Measurements from ENCODE around the gene PTPRO. TPM values are rescaled to one million over a fixed set of nuclear protein-coding genes. Genes with fewer than 3 reads are reported as not detected.
"Not testable (repeated sequence)": the region's sequence is repeated elsewhere in the genome, so short reads cannot be mapped to it uniquely, and the experiment has no call there.

Gene PTPRO
- total RNA-seq, 2 donors from 2014 or later = 1.1 to 4.5 TPM

DNA sequence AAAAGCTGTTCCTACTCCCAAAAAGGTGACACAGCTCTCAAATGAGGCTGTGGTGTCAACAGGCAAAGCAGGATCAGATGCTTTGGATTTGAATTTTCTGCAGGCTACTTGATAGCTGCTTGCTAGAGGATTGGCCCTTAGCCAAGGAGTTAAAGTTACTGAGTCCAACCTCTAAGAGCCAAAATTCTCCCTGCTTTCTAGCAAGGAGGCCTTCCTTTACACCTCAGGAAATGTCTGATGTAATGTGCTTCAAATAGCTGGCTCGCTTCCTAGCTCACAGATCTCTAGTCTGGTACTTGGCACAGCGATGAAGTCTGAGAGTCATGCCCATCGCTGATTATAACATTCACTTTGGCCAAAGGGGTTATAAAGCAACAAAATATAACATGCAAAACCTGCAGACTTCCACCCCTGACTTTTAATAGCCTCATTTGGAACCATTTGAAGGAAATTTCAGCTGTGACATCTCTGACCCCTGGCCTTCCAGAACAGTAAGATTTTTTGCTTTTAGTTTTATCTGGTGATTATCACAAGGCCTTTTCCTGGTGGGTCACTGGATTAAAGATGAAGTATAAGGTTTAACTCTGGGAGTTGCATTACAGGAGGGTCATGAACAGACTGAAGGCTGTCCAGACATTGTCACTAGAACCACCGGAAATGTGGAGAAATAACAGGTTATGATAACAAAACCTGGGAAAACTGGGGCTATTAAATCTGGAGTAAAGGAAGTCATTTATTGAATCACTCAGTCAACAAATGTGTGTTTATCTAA, 277.1 kb downstream of the PTPRO start:
- Mint-ChIP-seq H3K27ac (no peak overlapping the region), H3K36me3 (ENCODE audit: low read depth) (peaks cover 7% of the 10 kb centered on the region), H3K4me3 (no peak overlapping the region), H3K27me3 (peaks cover 27% of the 10 kb centered on the region), H3K4me1 (peaks cover 3% of the 10 kb centered on the region)
- DNase-seq (no peak), ATAC-seq (no peak)
- no peaks in the 10 kb centered on the region for H3K9me3 ChIP-seq (ENCODE audit: control insufficient read depth, low read length, poor library complexity, severe bottlenecking)

DNA sequence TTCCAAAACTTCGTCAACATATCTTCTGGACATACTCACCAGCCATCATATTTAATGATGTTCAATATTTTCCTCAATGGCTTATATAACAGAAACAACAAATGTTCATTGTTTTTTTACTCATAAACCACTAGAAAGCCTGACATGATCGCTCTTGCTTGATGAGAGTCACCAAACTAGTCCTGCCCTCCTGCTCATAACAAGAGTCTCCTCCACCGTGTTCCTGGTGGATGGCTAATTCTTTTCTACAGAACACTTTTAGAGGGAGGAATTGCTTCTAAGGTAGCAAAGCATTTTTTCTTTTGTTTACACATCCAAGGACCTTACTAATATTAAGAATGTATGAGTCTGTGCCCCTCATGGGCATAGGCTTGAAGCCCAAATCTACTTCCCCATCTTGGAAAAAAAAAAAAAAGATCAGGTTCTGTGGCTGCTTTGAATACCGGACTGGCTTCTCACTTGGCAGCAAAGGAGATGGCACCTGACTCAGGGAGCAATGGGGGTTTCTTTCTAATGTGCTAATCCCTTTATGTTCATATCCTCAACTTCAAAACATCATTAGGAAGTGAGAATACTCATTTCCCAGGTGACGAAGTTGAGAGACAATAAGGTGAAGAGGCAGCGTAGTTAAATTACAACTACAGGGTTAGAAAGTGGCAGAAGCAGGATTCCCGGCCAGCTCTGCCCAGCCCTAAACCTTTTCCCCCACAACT, 278.1 kb downstream of the PTPRO start:
- H3K27me3 Mint-ChIP-seq = peaks cover 32% of the 10 kb centered on the region
- peaks cover 6% of the 10 kb centered on the region for H3K36me3 Mint-ChIP-seq (ENCODE audit: low read depth)
- ATAC-seq (no peak), DNase-seq (no peak)
- peaks cover 3% of the 10 kb centered on the region for H3K4me1 Mint-ChIP-seq
- no peaks in the 10 kb centered on the region for H3K9me3 ChIP-seq (ENCODE audit: control insufficient read depth, low read length, poor library complexity, severe bottlenecking)
- H3K4me3 Mint-ChIP-seq = no peak overlapping the region
- H3K27ac Mint-ChIP-seq = no peak overlapping the region

DNA sequence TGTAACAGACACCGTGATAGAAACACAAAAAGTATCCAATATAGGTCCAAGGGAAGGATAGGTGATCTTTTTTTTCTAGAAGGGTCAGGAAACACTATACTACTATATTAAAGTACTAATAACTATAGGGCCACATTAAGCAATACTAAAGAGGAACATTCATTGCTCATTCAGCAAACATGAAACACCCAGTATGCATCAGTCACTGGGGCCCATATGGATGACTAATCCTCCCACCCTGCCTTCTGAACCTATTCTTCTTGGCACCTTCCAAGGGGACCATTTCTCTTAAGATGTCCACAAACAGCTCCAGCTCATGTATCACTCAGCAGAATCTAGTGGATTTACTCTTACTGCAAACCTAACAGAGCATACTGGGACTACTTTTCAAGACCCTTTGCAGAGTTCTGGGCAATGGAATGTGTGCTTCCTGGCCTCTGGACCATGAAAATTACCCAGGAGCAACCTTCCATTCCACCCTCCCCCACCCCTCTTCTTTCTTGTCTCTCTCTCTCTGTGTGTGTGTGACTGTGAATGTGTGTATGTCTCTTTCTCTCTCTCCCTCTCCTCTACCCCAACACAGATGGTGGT, 279.0 kb downstream of the PTPRO start:
- Mint-ChIP-seq H3K4me1 (no peaks in the 10 kb centered on the region), H3K36me3 (ENCODE audit: low read depth) (peaks cover 2% of the 10 kb centered on the region), H3K27me3 (peaks cover 32% of the 10 kb centered on the region), H3K27ac (no peak overlapping the region), H3K4me3 (no peak overlapping the region)
- no peaks in the 10 kb centered on the region for H3K9me3 ChIP-seq (ENCODE audit: control insufficient read depth, low read length, poor library complexity, severe bottlenecking)
- no peak for DNase-seq
- no peak for ATAC-seq

DNA sequence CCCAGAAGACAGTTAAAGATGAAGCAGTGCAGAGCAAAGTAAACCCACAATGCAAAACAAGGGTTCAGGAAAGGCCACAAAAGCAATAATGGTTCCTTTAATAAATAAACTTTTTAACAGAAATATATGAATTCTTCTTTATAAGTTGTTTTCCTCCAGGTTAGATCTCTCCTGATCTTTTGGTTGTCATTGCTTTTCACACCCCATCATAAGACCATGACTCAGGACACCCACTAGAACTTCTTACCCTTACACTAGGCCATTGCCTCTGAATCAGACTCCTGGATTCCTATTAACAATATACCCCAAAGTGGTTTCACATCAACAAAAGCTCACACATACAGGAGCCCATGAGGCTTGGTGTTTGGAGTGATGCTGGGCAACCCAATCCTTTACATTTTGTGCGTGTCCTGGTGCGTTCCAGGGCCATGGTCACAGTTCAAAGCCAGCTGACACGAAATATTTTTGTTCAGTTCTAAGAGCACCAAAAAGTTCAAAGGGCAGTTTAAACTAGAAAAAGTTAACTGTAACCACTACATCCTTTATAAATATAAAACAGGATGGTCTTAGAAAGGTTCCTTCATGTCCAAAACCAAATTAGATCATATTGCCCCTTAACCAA, 279.9 kb downstream of the PTPRO start:
- no peaks in the 10 kb centered on the region for H3K4me1 Mint-ChIP-seq
- DNase-seq = no peak
- no peaks in the 10 kb centered on the region for H3K9me3 ChIP-seq (ENCODE audit: control insufficient read depth, low read length, poor library complexity, severe bottlenecking)
- H3K27ac Mint-ChIP-seq = no peak overlapping the region
- no peak for ATAC-seq
- no peak overlapping the region for H3K4me3 Mint-ChIP-seq
- peaks cover 2% of the 10 kb centered on the region for H3K36me3 Mint-ChIP-seq (ENCODE audit: low read depth)
- H3K27me3 Mint-ChIP-seq = peaks cover 37% of the 10 kb centered on the region

DNA sequence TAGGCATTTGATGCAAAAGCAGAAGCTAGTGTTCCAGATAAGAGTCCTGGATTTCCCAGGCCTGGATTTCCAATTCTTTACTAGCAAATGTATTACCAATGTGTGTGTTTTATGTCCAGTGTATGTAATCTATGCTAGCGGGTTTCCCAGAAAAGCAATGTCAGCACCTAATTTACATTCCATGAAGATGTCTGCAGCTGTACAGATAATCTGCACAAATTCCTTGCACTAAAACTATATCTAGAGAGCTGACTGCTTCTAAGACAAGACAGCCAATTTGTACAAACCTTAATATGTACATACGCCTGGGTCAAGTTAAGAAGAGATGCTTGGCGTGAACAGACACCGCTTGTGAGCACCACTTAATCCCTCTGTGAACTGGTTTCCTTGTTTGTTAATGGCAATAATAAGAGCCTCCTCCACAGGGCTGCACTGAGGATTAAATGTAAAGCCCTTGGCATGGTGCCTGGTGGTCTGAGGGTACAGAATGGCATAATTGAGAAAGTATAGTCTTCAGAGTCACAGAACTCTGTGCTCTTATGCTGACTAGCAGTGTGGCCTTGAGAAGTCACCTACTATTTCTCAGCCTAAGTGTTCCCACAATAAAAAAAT, 281.3 kb downstream of the PTPRO start:
- ATAC-seq = no peak
- no peaks in the 10 kb centered on the region for H3K9me3 ChIP-seq (ENCODE audit: control insufficient read depth, low read length, poor library complexity, severe bottlenecking)

DNA sequence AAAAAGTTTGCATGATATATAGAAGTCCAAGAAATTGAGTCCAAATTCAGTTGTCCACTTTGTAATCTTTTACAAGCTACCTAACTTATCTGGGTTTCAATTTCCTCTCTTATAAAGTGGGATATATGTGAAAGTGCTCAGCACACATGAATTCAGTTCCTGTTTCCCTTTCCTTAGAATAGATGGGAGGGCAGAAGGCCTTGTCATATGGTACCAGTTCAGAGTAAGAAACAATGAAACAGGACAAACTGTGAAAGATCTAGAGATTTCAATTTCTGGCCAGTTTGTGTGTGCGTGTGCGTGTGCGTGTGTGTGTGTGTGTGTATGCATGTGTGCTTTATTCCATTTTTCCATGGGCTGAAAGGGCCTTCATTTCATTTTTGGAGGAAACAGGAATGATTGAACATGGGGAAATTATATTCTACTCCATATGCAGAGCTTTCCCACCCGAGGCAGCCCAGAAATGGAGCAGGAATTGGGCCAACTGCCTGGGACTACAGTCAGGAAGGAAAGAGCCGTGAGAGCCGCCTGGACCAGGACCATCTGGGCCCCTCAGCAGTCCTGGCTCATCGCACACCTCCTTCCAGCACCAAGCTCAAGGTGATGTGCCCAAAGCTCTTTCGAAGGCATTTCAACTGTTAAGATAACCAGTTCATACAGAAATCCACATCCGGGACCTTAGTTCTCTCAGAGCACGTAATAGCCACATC, 283.7 kb downstream of the PTPRO start:
- Mint-ChIP-seq H3K4me3 (no peak overlapping the region), H3K27ac (no peak overlapping the region), H3K27me3 (peaks cover 31% of the 10 kb centered on the region), H3K4me1 (no peaks in the 10 kb centered on the region), H3K36me3 (ENCODE audit: low read depth) (peaks cover 2% of the 10 kb centered on the region)
- DNase-seq (no peak), ATAC-seq (no peak)
- no peaks in the 10 kb centered on the region for H3K9me3 ChIP-seq (ENCODE audit: control insufficient read depth, low read length, poor library complexity, severe bottlenecking)

More for the DNA sequence above, 281.3 kb downstream of the PTPRO start:
- Mint-ChIP-seq H3K36me3 (ENCODE audit: low read depth) (peaks cover 2% of the 10 kb centered on the region), H3K4me1 (no peaks in the 10 kb centered on the region), H3K27me3 (peaks cover 30% of the 10 kb centered on the region), H3K4me3 (no peak overlapping the region), H3K27ac (no peak overlapping the region)
- no peak for DNase-seq

DNA sequence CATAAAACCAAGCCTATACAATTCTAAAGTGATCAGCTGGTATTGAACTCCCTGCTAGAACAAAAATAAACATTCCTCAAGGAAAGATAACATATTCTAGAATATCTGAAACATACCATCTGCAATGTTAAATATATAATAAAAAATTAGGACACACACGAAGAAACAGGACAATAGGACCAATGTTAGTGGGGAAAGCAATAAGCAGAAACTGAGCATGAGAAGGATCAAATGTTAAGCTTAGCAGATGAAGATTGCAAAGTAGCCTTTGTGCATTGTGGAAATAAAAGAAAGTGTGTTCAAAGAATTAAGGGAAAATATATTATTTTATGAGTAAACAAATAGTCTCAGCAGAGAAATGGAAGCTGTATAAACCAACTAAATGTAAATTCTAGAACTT, 286.1 kb downstream of the PTPRO start:
- no peak for DNase-seq
- Mint-ChIP-seq H3K36me3 (ENCODE audit: low read depth) (peaks cover 2% of the 10 kb centered on the region), H3K4me3 (no peak overlapping the region), H3K27me3 (peaks cover 23% of the 10 kb centered on the region), H3K27ac (no peak overlapping the region), H3K4me1 (no peaks in the 10 kb centered on the region)
- ATAC-seq = no peak
- no peaks in the 10 kb centered on the region for H3K9me3 ChIP-seq (ENCODE audit: control insufficient read depth, low read length, poor library complexity, severe bottlenecking)

DNA sequence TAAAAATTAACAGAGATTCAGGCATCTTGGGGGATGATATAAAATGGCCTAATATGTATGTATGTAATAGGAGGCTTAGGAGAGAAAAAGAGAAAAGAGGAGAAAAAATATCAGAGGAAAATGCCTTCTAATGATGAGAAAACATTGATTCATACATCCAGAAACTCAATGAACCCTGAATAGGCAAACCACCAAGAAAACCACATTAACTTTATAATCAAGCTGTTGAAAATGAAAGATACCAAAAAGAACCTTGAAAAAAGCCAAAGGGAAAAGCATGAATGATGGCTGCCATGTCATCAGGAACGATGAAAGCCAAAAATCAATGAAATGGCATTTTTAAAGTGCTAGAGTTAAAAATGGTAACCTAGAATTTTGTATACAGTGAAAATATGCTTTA, 286.6 kb downstream of the PTPRO start:
- H3K36me3 Mint-ChIP-seq (ENCODE audit: low read depth) = peaks cover 2% of the 10 kb centered on the region
- no peak for DNase-seq
- H3K27ac Mint-ChIP-seq = no peak overlapping the region
- ATAC-seq = no peak
- no peaks in the 10 kb centered on the region for H3K4me1 Mint-ChIP-seq
- no peaks in the 10 kb centered on the region for H3K9me3 ChIP-seq (ENCODE audit: control insufficient read depth, low read length, poor library complexity, severe bottlenecking)
- H3K4me3 Mint-ChIP-seq = no peak overlapping the region
- peaks cover 20% of the 10 kb centered on the region for H3K27me3 Mint-ChIP-seq

DNA sequence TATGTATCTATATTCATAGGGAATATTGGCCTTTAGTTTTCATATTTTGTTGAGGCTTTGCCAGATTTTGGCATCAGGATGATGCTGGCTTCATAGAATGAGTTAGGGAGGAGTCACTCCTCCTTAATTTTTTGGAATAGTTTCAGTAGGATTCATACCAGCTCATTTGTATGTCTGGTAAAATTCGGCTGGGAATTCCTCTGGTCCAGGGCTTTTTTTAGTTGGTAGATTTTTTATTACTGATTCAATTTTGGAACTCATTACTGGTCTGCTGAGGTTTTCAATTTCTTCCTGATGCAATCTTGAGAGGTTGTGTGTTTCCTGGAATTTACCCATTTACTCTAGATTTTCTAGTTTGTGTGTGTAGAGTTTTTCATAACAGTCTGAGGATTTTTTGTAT, 291.7 kb downstream of the PTPRO start:
- no peak for ATAC-seq
- Mint-ChIP-seq H3K27me3 (peaks cover 6% of the 10 kb centered on the region), H3K4me1 (no peaks in the 10 kb centered on the region), H3K27ac (no peak overlapping the region), H3K4me3 (no peak overlapping the region), H3K36me3 (ENCODE audit: low read depth) (no peaks in the 10 kb centered on the region)
- H3K9me3 ChIP-seq (ENCODE audit: control insufficient read depth, low read length, poor library complexity, severe bottlenecking) = peaks cover 5% of the 10 kb centered on the region
- no peak for DNase-seq

DNA sequence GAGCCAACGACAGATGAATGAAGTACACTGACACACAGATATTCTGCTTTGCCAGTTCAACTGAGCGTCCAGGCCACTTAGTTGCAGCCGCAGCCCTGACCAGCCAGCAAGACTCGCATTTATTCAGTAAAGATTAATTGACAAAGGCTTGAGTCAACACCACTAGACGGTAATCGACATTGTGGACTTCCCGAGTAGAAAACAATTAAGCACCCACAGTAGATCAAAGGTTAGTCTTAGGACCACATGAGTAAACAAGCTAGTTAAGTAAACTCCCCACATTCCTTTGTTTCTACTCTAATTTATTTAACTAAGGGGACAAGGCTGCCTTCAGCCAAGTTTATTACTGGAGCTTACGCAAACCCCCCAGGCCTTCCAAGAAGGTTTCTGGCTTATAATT, 294.2 kb downstream of the PTPRO start:
- not testable (repeated sequence) for H3K27me3 Mint-ChIP-seq

DNA sequence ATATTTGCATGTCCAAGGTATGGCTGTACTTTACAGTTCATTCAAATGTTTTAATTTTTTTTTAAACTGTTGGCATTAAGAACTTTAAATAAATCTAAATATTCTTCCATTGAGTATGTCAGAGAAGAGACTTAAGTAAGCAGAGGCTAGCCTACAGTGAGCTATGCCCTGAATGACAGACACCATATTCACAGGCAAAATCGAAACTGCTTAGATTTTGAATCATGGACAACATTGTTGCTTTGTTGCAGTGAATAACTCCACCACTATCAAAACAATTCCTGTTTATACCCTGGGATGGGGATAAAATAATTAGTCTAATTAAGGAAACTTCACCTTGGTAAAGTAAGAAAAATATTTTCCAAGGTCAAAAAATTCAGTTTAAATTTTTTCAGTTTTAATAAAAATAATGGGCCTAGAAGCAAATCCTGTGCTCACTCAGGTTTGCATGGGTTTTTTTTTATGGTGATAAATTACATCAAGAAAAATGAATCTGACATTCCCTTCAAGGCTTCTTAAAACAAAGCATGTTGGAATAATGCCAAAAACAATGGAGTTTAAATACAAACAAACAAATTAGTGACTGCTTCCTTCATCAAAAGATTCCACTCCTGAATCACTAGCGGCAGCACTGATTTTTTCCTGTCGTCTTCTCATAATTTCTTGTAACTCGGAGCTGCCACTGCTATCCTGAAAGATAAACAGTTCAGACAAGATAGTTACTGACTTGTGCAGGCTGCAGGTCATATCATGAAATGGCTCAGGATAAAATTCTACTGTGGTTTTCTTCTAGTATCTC, 298.6 kb downstream of the PTPRO start:
- ATAC-seq = no peak
- Mint-ChIP-seq H3K36me3 (ENCODE audit: low read depth) (no peaks in the 10 kb centered on the region), H3K27me3 (peaks cover 15% of the 10 kb centered on the region), H3K4me3 (no peak overlapping the region), H3K27ac (no peak overlapping the region), H3K4me1 (no peaks in the 10 kb centered on the region)
- no peak for DNase-seq
- H3K9me3 ChIP-seq (ENCODE audit: control insufficient read depth, low read length, poor library complexity, severe bottlenecking) = no peaks in the 10 kb centered on the region

More for the DNA sequence above, 294.2 kb downstream of the PTPRO start:
- not testable (repeated sequence) for H3K4me3 Mint-ChIP-seq; H3K4me1 Mint-ChIP-seq; ATAC-seq; H3K9me3 ChIP-seq (ENCODE audit: control insufficient read depth, low read length, poor library complexity, severe bottlenecking); H3K36me3 Mint-ChIP-seq (ENCODE audit: low read depth); H3K27ac Mint-ChIP-seq; DNase-seq

DNA sequence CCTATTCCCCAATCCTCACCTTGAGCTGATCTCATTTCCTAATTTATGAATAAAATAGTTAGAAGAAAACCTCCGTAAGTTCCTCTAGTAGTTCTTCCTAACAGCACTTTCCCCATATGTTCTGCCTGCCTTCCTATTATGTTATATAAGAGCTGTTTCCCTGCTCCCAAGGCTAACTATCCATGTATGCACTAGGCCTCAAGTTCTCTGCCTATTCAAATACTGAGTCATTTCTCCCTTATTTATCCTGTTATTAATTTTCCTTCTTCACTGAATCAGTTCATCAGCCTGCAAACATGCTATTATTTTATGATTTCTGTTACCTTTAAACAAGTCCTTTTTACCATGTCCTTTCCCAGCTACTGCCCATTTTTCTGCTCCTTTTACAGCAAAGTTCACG, 302.8 kb downstream of the PTPRO start:
- Mint-ChIP-seq H3K27ac (no peak overlapping the region), H3K27me3 (peaks cover 21% of the 10 kb centered on the region), H3K36me3 (ENCODE audit: low read depth) (peaks cover 4% of the 10 kb centered on the region), H3K4me1 (no peaks in the 10 kb centered on the region), H3K4me3 (no peak overlapping the region)
- H3K9me3 ChIP-seq (ENCODE audit: control insufficient read depth, low read length, poor library complexity, severe bottlenecking) = no peaks in the 10 kb centered on the region
- ATAC-seq = no peak
- no peak for DNase-seq
